ENCODE results near the gene TMEM178B.
A peak's percentile ranks its signal among the peaks of the same experiment; 100 is the strongest.

TMEM178B gene

DNA sequence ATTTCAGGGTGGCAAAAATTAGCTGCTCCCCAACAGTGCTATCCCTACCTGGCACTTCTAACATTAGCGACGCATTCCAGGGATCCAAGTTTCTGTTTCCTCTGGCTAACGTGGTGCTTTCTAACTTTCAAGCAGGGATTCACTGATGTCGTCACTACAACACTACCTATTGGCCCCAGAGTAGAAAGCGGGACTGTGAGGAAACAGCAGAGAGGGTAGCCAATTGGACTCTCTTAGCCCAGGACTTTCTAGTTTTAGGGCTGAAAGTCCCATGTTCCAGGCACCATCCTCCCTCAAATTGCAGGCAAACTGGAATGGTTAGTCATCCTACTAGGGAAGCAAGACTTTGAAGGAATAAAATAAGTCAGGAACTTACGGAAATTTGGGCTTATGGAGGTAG lies 388.1 kb downstream of the TMEM178B start:
- ChIA-PET POLR2A (ENCODE audit: low non-redundant PET) (no interaction called here), CTCF (no interaction called here)
- TF ChIP-seq, protein P1, sequence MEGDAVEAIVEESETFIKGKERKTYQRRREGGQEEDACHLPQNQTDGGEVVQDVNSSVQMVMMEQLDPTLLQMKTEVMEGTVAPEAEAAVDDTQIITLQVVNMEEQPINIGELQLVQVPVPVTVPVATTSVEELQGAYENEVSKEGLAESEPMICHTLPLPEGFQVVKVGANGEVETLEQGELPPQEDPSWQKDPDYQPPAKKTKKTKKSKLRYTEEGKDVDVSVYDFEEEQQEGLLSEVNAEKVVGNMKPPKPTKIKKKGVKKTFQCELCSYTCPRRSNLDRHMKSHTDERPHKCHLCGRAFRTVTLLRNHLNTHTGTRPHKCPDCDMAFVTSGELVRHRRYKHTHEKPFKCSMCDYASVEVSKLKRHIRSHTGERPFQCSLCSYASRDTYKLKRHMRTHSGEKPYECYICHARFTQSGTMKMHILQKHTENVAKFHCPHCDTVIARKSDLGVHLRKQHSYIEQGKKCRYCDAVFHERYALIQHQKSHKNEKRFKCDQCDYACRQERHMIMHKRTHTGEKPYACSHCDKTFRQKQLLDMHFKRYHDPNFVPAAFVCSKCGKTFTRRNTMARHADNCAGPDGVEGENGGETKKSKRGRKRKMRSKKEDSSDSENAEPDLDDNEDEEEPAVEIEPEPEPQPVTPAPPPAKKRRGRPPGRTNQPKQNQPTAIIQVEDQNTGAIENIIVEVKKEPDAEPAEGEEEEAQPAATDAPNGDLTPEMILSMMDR (conservative IDR thresholded peaks at IDR 0.05; ENCODE audit: low read depth): no peak
- no peak for DNase-seq (ENCODE audit: low spot score)
- peak overlapping the region; percentile 91 for H3K27ac ChIP-seq

DNA sequence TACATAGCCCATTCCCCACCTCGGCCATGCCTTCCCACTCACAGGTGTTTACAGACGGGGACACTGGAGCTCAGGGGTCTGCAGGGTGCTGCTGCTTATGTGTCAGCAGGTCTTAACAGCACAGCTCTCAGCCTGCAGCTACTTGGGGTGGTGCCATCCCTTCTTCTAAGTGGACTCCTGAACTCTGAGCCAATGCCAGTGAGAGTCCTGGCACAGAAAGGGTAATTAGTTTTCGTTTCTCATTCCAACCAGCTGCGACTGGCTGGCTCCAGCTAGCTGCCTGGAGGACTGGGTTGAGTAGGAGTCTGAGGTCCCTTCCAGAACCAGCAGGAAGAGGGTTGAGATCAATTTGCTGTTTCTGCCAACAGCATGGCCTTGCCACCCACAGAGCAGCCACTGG lies 389.1 kb downstream of the TMEM178B start:
- TF ChIP-seq, protein P1 (conservative IDR thresholded peaks at IDR 0.05; ENCODE audit: low read depth): no peak
- peak overlapping the region; percentile 91; the same call in 1 of the 2 replicates for H3K27ac ChIP-seq
- CTCF ChIA-PET: no interaction called here
- DNase-seq (ENCODE audit: low spot score): no peak
- POLR2A ChIA-PET (ENCODE audit: low non-redundant PET): no interaction called here

DNA sequence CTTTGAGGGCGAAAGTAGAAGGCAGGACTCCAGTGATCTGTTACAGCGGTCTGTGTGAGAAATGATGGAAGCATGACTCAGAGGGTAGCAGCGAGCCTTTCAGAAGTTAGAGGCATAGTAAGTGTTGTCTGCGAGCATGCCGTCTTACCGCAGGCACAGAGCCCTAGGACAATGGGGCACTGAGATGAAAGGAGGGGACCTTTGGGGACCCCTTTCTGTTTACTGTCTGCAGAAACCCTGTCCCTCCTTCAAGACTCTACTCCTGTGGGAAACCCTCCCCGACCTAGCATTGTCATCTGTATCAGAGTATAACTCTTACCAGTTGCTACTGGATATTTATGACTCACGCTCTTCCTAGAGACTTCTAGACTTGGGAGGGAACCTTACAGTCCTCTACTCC lies 390.1 kb downstream of the TMEM178B start:
- DNase-seq (ENCODE audit: low spot score): peak; percentile 24
- TF ChIP-seq, protein P1 (conservative IDR thresholded peaks at IDR 0.05; ENCODE audit: low read depth): no peak
- no peak overlapping the region for H3K27ac ChIP-seq
- ChIA-PET POLR2A (ENCODE audit: low non-redundant PET) (no interaction called here), CTCF (no interaction called here)

DNA sequence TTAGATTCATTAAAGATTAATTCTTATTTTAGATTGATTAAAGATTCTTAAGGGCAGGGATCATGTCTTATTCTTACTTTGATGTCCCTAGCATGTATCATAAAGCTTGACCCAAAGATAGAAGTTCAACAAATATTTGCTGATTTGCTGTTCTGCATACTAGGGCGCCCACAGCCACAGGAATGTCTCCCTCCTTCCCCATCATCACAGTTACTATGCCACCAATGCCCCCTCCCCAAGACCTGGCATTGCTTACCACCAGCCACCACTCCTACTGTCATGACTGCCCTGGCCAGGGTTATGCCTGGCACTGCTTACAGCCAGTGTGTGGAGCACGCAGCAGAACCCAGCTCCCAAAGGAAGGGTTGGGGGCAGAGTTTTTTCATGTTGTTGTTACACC lies 390.7 kb downstream of the TMEM178B start:
- H3K27ac ChIP-seq: no peak overlapping the region
- CTCF ChIA-PET: no interaction called here
- no peak for DNase-seq (ENCODE audit: low spot score)
- POLR2A ChIA-PET (ENCODE audit: low non-redundant PET): no interaction called here
- TF ChIP-seq, protein P1 (conservative IDR thresholded peaks at IDR 0.05; ENCODE audit: low read depth): no peak

DNA sequence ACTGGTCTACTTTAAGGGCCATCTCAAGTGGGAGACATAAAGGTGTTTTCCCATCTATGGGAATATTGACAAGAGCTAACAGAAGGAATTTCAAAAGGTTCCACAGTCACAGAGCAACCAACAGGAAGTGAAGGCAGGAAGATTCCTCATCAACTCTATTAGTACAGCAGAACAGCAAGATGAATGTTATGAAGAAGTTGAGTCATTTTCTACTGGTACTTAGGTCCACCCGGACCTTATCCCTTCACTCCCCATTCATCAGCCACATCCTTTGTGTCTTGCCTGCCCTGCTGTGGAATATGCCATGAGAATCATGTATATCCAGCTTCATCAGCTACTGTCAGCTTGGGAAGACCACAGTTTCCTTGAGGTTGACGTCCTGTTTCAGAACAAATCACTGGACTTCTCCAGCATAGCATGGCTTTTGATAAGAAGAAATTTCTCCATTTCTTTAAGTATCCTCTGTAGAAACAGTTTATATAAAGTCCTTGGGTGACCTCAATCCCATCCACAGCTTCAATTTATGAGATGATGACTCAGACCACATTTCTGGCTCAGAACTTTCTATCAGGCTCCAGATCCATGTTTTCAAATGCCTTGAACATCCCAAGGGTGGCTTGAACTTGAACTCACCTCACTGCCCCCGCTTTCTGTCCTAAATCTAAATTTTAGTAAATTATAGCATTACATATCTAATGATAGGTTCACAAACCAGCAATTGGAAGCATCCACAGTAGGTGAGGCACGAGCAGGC lies 392.5 kb downstream of the TMEM178B start:
- DNase-seq (ENCODE audit: low spot score): no peak
- TF ChIP-seq, protein P1 (conservative IDR thresholded peaks at IDR 0.05; ENCODE audit: low read depth): no peak
- POLR2A ChIA-PET (ENCODE audit: low non-redundant PET): no interaction called here
- H3K27ac ChIP-seq: no peak overlapping the region
- CTCF ChIA-PET: no interaction called here

DNA sequence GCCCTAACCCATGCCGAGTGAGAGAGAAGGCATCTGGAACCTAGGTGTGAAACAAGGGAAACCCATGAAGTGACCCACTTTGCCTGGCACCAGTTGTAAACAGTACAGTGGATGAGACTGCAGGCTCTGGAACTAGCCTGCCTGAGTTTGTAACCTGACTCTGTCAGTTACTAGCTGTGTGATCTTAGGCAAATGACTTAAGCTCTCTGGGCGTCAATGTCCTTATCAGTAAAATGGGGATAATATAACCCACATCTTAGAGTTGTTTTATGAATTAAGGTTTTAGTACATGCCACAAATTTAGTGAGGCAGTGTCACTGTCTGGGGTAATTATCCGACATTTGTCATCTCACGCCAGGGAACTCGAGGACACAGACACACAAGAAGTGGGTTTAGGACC lies 394.5 kb downstream of the TMEM178B start:
- TF ChIP-seq, protein P1 (conservative IDR thresholded peaks at IDR 0.05; ENCODE audit: low read depth): no peak
- no peak for DNase-seq (ENCODE audit: low spot score)
- POLR2A ChIA-PET (ENCODE audit: low non-redundant PET): no interaction called here
- no peak overlapping the region for H3K27ac ChIP-seq
- CTCF ChIA-PET: no interaction called here
